IMR-90 (cell line): Measurements from ENCODE around the gene CCDC181. TPM values are rescaled to one million over a fixed set of nuclear protein-coding genes. Genes with fewer than 3 reads are reported as not detected.
A peak's percentile ranks its signal among the peaks of the same experiment; 100 is the strongest.

ENCODE experiments used
- ATAC-seq: fragments of 200-7000 bp; cut with Tn5 transposase; 2 replicates; pipeline ENCODE4 v1.9.1; 2020; ENCODE audit warnings: low read depth, mild to moderate bottlenecking, moderate library complexity
- BruUV-seq: library from RNA; stranded (reverse); fragments of 400-500 nt; replicated peaks from 2 replicates; lab custom pipeline; 2021; lab: Mats Ljungman, UMichigan
- CTCF ChIA-PET: fragments of 300-600 bp; formaldehyde crosslinking; extraction: SDS; loops from one replicate; lab custom pipeline; 2021; ENCODE audit warnings: antibody characterized with exemption; lab: Yijun Ruan, JAX
- POLR2A ChIA-PET: fragments of 300-600 bp; sonication (Branson Sonifier 250); formaldehyde crosslinking; loops from one replicate; lab custom pipeline; 2022; ENCODE audit warnings: antibody characterized with exemption; ENCODE audit not compliant: unreplicated experiment; lab: Charles Lee
- DNase-seq: peaks from one replicate; pipeline ENCODE4 v3.0.0; 2013
- H2AFZ ChIP-seq: replicated peaks from 2 replicates; pipeline ENCODE3; 2013; ENCODE audit warnings: low read length, mild to moderate bottlenecking; ENCODE audit not compliant: poor library complexity
- H2AK5ac ChIP-seq: 2 replicates; pipeline ENCODE4 v1.6.1; 2013; ENCODE audit warnings: low read depth, low read length, inconsistent platforms
- H2AK9ac ChIP-seq: replicated peaks from 2 replicates; pipeline ENCODE3; 2013; ENCODE audit warnings: mild to moderate bottlenecking, low read depth, low read length, moderate library complexity; ENCODE audit not compliant: poor library complexity
- H2BK120ac ChIP-seq: 2 replicates; pipeline ENCODE4 v1.6.1; 2013; ENCODE audit warnings: low read depth, low read length, inconsistent platforms
- H2BK15ac ChIP-seq: 3 replicates; pipeline ENCODE4 v1.6.1; 2013; ENCODE audit warnings: low read depth, low read length, inconsistent platforms
- H2BK20ac ChIP-seq: 2 replicates; pipeline ENCODE4 v1.6.1; 2013; ENCODE audit warnings: low read depth, mild to moderate bottlenecking, inconsistent platforms, low read length, moderate library complexity
- H2BK5ac ChIP-seq: 2 replicates; pipeline ENCODE4 v1.6.1; 2013; ENCODE audit warnings: mild to moderate bottlenecking, low read depth, low read length, inconsistent platforms; ENCODE audit not compliant: poor library complexity, severe bottlenecking
- H3K14ac ChIP-seq: replicated peaks from 2 replicates; pipeline ENCODE4 v1.6.1; 2013; ENCODE audit warnings: low read depth, low read length, inconsistent platforms
- H3K18ac ChIP-seq: 2 replicates; pipeline ENCODE4 v1.6.1; 2013; ENCODE audit warnings: low read depth, low read length, control low read depth
- H3K23ac ChIP-seq: 2 replicates; pipeline ENCODE4 v1.6.1; 2013; ENCODE audit warnings: low read depth, low read length, inconsistent platforms
- H3K27ac ChIP-seq: 2 replicates; pipeline ENCODE4 v1.5.1; 2013; ENCODE audit warnings: mild to moderate bottlenecking, control low read depth, low read length; ENCODE audit not compliant: insufficient read depth
- H3K27me3 ChIP-seq: 2 replicates; pipeline ENCODE4 v1.6.1; 2013; ENCODE audit warnings: low read length; ENCODE audit not compliant: control insufficient read depth, insufficient read depth
- H3K36me3 ChIP-seq: 2 replicates; pipeline ENCODE4 v1.6.1; 2013; ENCODE audit warnings: low read length, mixed read lengths; ENCODE audit not compliant: control insufficient read depth, insufficient read depth
- H3K4ac ChIP-seq: 2 replicates; pipeline ENCODE4 v1.6.1; 2013; ENCODE audit warnings: low read depth, low read length, inconsistent platforms
- H3K4me1 ChIP-seq: 2 replicates; pipeline ENCODE4 v1.6.1; 2013; ENCODE audit warnings: low read length, mixed read lengths; ENCODE audit not compliant: control insufficient read depth, insufficient read depth
- H3K4me2 ChIP-seq: 2 replicates; pipeline ENCODE4 v1.6.1; 2013; ENCODE audit warnings: low read depth, mild to moderate bottlenecking, control low read depth, low read length, moderate library complexity
- H3K4me3 ChIP-seq: 2 replicates; pipeline ENCODE4 v1.5.1; 2013; ENCODE audit warnings: low read depth, mild to moderate bottlenecking, control low read depth, low read length, moderate library complexity; ENCODE audit not compliant: insufficient read depth
- H3K56ac ChIP-seq: 2 replicates; pipeline ENCODE4 v1.6.1; 2013; ENCODE audit warnings: low read length, inconsistent platforms; ENCODE audit not compliant: insufficient read depth; ENCODE audit errors: extremely low read depth
- H3K79me1 ChIP-seq, 2 experiments: 2 replicates each; pipeline ENCODE4 v1.6.1; 2013; ENCODE audit warnings: low read length in 2 of 2, inconsistent platforms in 1 of 2, low read depth in 1 of 2
- H3K9ac ChIP-seq: 2 replicates; pipeline ENCODE4 v1.6.1; 2013; ENCODE audit warnings: low read depth, low read length, control low read depth
- H3K9me1 ChIP-seq: 2 replicates; pipeline ENCODE4 v1.6.1; 2013; ENCODE audit warnings: low read length, inconsistent platforms; ENCODE audit not compliant: insufficient read depth
- H3K9me3 ChIP-seq: 2 replicates; pipeline ENCODE4 v1.6.1; 2013; ENCODE audit warnings: low read length; ENCODE audit not compliant: control insufficient read depth, insufficient read depth
- H4K20me1 ChIP-seq: 2 replicates; pipeline ENCODE4 v1.6.1; 2013; ENCODE audit warnings: low read length, inconsistent platforms; ENCODE audit not compliant: insufficient read depth
- H4K5ac ChIP-seq: 2 replicates; pipeline ENCODE4 v1.6.1; 2013; ENCODE audit warnings: mild to moderate bottlenecking, low read depth, low read length, control low read depth
- H4K8ac ChIP-seq, 2 experiments: 2 replicates each; pipeline ENCODE4 v1.6.1; 2013; ENCODE audit warnings: low read depth in 2 of 2, low read length in 2 of 2, control low read depth in 1 of 2, inconsistent platforms in 1 of 2
- H4K91ac ChIP-seq: 2 replicates; pipeline ENCODE4 v1.6.1; 2013; ENCODE audit warnings: low read depth, low read length, inconsistent platforms; ENCODE audit not compliant: insufficient read depth
- CEBPB ChIP-seq: IDR thresholded peaks from 2 replicates; pipeline ENCODE4 v1.6.1; 2012; ENCODE audit warnings: low read depth, low read length, improper control_type of control experiment
- CHD1 ChIP-seq: IDR thresholded peaks from 2 replicates; pipeline ENCODE4 v1.6.1; 2012; ENCODE audit warnings: low read depth, low read length, improper control_type of control experiment
- MAFK ChIP-seq: IDR thresholded peaks from 2 replicates; pipeline ENCODE4 v1.6.1; 2012; ENCODE audit warnings: low read depth, low read length, improper control_type of control experiment
- MAZ ChIP-seq: IDR thresholded peaks from 2 replicates; pipeline ENCODE4 v1.6.1; 2012; ENCODE audit warnings: low read depth, mild to moderate bottlenecking, low read length, improper control_type of control experiment, moderate library complexity, borderline replicate concordance
- MXI1 ChIP-seq: IDR thresholded peaks from 2 replicates; pipeline ENCODE4 v1.6.1; 2012; ENCODE audit warnings: low read depth, mild to moderate bottlenecking, low read length, moderate library complexity, borderline replicate concordance
- RAD21 ChIP-seq: IDR thresholded peaks from 2 replicates; pipeline ENCODE4 v1.6.1; 2012; ENCODE audit warnings: low read length, improper control_type of control experiment
- RCOR1 ChIP-seq: IDR thresholded peaks from 2 replicates; pipeline ENCODE4 v1.6.1; 2012; ENCODE audit warnings: mild to moderate bottlenecking, low read length, improper control_type of control experiment; ENCODE audit not compliant: insufficient replicate concordance
- SMC3 ChIP-seq: fragments of 150-350 bp; IDR thresholded peaks from 2 replicates; pipeline ENCODE4 v1.6.1; 2016; ENCODE audit warnings: low read depth, mild to moderate bottlenecking, antibody characterized with exemption, low read length, moderate library complexity
- WGBS, 2 experiments: methylation state at CpG; one replicate each; pipeline versions ENCODE4 v1.1.5 to v1.1.7; 2013; ENCODE audit warnings: missing lambda C conversion rate in 2 of 2; ENCODE audit not compliant: insufficient read length in 1 of 2; ENCODE audit errors: extremely low coverage in 2 of 2; 5-methylcytosine and 5-hydroxymethylcytosine counted together
- dilution Hi-C: fragments of 300-500 bp; cut with HindIII; formaldehyde crosslinking; loops from one replicate; pipeline ENCODE4 v1.14.3; 2018; ENCODE audit warnings: low sequenced_read_pairs; ENCODE audit not compliant: unreplicated experiment
- in situ Hi-C: fragments of 300-500 bp; cut with MboI; formaldehyde crosslinking; loops from 3 replicates; pipeline ENCODE4 v1.14.3; 2019; ENCODE audit warnings: low sequenced_read_pairs, inconsistent platforms, mixed read lengths
- intact Hi-C: fragments of 100-400 bp; cut with micrococcal nuclease; formaldehyde crosslinking; loops from 2 replicates; pipeline ENCODE4 v1.10.0; 2022
- polyA plus RNA-seq, 3 experiments: library from polyadenylated mRNA; depleted of rRNA; stranded (reverse); fragments of >200 nt; gene quantifications; 2 replicates each; pipeline ENCODE4 v1.2.3, GENCODE V29; 2012; ENCODE audit warnings: low replicate concordance in 1 of 3
- total RNA-seq: library from RNA; depleted of rRNA; stranded (reverse); fragments of >200 nt; gene quantifications from 2 replicates; pipeline ENCODE4 v1.2.3, GENCODE V29; 2012
- TF ChIP-seq, protein P1 (sequence below): conservative IDR thresholded peaks from 2 replicates; pipeline ENCODE4 v1.5.1; 2012; ENCODE audit warnings: mild to moderate bottlenecking, low read depth, low read length, improper control_type of control experiment
- TF ChIP-seq, protein P2 (sequence below): fragments of 150-350 bp; IDR thresholded peaks from 2 replicates; pipeline ENCODE4 v1.6.1; 2017; ENCODE audit warnings: mild to moderate bottlenecking, antibody characterized with exemption, low read length, low read depth

CCDC181 gene
- total and polyA plus RNA-seq, 2 of the 4 experiments (the other 2 are of a cell fraction), result 0.03 TPM; not detected in 1

DNA sequence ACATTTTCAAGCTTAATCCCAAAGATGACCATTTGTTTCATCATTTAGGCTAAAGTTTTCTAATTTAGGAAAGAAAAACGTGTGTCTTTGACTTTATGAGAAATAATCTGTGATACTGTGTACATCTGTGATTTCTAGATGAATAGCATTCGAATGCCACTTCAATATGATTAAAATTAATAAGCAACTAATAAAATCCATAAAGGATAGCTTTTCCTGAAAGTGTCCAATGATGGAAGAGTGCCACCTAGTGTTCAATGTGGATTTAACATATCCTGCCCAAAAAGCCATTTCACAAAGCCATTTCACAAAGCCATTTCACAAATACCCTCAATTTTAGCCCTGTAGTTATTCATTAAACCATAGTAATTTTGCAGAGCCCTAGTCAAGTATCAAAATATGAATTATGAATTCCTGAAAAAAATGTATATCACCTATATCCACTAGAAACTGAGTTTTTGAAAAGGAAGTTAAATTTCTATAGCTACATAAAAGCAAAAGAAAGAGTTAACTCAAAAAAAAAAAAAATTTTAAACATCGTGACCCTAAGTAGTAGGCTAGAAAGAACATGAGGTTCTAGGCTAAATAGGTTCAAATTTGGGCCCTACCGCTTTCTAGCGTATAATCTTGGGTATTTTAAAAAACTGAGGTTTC is 78.8 kb downstream of the CCDC181 start:
- Histone ChIP-seq H4K5ac (no peak overlapping the region), H2AK5ac (no peak overlapping the region), H3K56ac (no peak overlapping the region), H3K9me3 (no peaks in the 10 kb centered on the region), H3K14ac (no peak overlapping the region), H3K23ac (no peak overlapping the region), H4K20me1 (no peaks in the 10 kb centered on the region), H3K9me1 (no peaks in the 10 kb centered on the region), H2BK20ac (no peak overlapping the region), H3K18ac (no peak overlapping the region), H3K36me3 (no peaks in the 10 kb centered on the region), H3K27ac (no peak overlapping the region), H3K4me1 (no peaks in the 10 kb centered on the region), H4K91ac (no peak overlapping the region), H2BK120ac (no peak overlapping the region), H3K27me3 (no peaks in the 10 kb centered on the region), H2BK15ac (no peak overlapping the region), H3K4ac (no peak overlapping the region), H2AK9ac (no peak overlapping the region), H2BK5ac (no peak overlapping the region), H3K9ac (no peak overlapping the region), H3K4me2 (no peak overlapping the region), H2AFZ (no peak overlapping the region), H4K8ac (no peak overlapping the region), H3K4me3 (no peak overlapping the region), H3K79me1 (0 out of 4 replicates have a peak, but pooled peaks cover 0 to 3% of the 10 kb centered on the region in 2 experiments)
- no peak for TF ChIP-seq CEBPB
- TF ChIP-seq, protein P1, sequence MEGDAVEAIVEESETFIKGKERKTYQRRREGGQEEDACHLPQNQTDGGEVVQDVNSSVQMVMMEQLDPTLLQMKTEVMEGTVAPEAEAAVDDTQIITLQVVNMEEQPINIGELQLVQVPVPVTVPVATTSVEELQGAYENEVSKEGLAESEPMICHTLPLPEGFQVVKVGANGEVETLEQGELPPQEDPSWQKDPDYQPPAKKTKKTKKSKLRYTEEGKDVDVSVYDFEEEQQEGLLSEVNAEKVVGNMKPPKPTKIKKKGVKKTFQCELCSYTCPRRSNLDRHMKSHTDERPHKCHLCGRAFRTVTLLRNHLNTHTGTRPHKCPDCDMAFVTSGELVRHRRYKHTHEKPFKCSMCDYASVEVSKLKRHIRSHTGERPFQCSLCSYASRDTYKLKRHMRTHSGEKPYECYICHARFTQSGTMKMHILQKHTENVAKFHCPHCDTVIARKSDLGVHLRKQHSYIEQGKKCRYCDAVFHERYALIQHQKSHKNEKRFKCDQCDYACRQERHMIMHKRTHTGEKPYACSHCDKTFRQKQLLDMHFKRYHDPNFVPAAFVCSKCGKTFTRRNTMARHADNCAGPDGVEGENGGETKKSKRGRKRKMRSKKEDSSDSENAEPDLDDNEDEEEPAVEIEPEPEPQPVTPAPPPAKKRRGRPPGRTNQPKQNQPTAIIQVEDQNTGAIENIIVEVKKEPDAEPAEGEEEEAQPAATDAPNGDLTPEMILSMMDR, result peak; percentile 86
- no peak for TF ChIP-seq MXI1
- TF ChIP-seq, protein P2, sequence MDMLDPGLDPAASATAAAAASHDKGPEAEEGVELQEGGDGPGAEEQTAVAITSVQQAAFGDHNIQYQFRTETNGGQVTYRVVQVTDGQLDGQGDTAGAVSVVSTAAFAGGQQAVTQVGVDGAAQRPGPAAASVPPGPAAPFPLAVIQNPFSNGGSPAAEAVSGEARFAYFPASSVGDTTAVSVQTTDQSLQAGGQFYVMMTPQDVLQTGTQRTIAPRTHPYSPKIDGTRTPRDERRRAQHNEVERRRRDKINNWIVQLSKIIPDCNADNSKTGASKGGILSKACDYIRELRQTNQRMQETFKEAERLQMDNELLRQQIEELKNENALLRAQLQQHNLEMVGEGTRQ, result no peak
- no peak for TF ChIP-seq MAFK
- peak; percentile 90 for TF ChIP-seq RAD21
- TF ChIP-seq CHD1, result no peak
- no peak for TF ChIP-seq MAZ
- TF ChIP-seq RCOR1, result no peak
- TF ChIP-seq SMC3, result peak; percentile 85
- ATAC-seq, result peak; percentile 62; the same call in 1 of the 2 replicates
- in situ Hi-C loops, result loop anchor here (10.0 kb wide), 1 partner anchor 914 kb away; no protein-coding TSS in a partner anchor
- peak; percentile 68 for DNase-seq
- intact Hi-C loops, result loop anchor here (1.0 to 10.0 kb wide), 5 partner anchors 242 to 1006 kb away; partner anchors contain the start of gene ATP1B1
- no TSS peak for BruUV-seq
- WGBS, 2 experiments, result no CpG with 5 or more reads among the region's 5 CpGs
- ChIA-PET CTCF (interaction anchor here (0.6 to 2.0 kb wide), 27 partner anchors 12 to 909 kb away, joined by 3 to 18 read pairs (median 3); partner anchors contain the start of genes ATP1B1 and NME7), POLR2A (no interaction called here)
- dilution Hi-C loops, result no loop called here
